ENCODE measurements around the gene NR1H3. TPM values are rescaled to one million over a fixed set of nuclear protein-coding genes. Genes with fewer than 3 reads are reported as not detected.

Gene NR1H3
- total RNA-seq, 4 donors from 2014 or later = 95.8 to 152 (median 123) TPM

DNA sequence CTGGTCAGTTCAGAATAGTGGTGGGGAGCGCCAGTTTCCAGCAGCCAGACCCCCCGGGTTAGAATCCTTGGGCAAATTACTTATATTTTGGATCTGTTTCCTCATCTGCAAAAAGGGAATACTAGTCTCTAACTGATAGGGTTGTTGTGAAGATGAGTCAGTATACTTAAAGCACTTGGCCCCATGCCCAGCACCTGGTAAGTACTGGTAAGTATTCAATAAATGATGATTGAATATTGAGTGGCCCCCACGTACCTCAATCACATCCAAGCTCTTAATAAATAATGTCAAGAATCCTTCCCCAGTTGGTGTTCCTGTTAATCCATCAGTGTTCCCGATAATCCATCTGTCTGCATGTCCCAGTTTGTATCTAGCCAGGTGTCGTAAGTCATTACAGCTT, 21.3 kb upstream of the NR1H3 start:
- no peaks in the 10 kb centered on the region for H3K9me3 ChIP-seq
- H3K4me3 ChIP-seq = no peak overlapping the region
- H3K4me1 ChIP-seq = peaks cover 0 to 9% (median 0%) of the 10 kb centered on the region in 4 donors
- peaks cover 0 to 42% (median 0%) of the 10 kb centered on the region in 3 donors for H3K36me3 ChIP-seq
- no peak overlapping the region for H3K27ac ChIP-seq
- TF ChIP-seq, protein P1, sequence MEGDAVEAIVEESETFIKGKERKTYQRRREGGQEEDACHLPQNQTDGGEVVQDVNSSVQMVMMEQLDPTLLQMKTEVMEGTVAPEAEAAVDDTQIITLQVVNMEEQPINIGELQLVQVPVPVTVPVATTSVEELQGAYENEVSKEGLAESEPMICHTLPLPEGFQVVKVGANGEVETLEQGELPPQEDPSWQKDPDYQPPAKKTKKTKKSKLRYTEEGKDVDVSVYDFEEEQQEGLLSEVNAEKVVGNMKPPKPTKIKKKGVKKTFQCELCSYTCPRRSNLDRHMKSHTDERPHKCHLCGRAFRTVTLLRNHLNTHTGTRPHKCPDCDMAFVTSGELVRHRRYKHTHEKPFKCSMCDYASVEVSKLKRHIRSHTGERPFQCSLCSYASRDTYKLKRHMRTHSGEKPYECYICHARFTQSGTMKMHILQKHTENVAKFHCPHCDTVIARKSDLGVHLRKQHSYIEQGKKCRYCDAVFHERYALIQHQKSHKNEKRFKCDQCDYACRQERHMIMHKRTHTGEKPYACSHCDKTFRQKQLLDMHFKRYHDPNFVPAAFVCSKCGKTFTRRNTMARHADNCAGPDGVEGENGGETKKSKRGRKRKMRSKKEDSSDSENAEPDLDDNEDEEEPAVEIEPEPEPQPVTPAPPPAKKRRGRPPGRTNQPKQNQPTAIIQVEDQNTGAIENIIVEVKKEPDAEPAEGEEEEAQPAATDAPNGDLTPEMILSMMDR (IDR thresholded peaks at IDR 0.05) = no peak
- no peak for TF ChIP-seq POLR2A (IDR thresholded peaks at IDR 0.05)
- DNase-seq = no peak
- no peaks in the 10 kb centered on the region for H3K27me3 ChIP-seq

DNA sequence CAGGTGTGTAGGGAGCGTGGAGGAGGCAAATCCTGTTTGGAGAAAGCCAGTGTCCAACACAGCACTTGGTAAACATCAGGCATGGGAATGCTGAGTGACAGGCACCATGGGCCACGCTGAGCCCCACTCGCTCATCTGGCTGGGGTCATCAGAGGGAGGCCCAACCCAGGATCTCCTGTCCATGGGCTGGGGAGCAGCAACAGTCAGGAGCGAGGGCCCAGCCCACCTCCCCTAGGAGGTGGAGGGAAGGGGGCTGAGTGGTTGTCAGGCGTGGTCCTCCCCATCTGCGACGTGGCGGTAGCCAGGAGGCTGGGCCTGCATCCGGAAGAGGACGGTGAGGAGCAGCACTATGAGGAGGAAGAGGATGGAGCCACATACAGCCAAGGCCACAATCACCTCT, 17.9 kb upstream of the NR1H3 start:
- Histone ChIP-seq H3K27ac (no peak overlapping the region), H3K36me3 (peaks cover 0 to 69% (median 0%) of the 10 kb centered on the region in 3 donors), H3K4me3 (no peak overlapping the region), H3K4me1 (no peaks in the 10 kb centered on the region), H3K27me3 (no peaks in the 10 kb centered on the region), H3K9me3 (no peaks in the 10 kb centered on the region)
- no peak for DNase-seq
- no peak for TF ChIP-seq POLR2A (IDR thresholded peaks at IDR 0.05)
- TF ChIP-seq, protein P1 (IDR thresholded peaks at IDR 0.05) = no peak

GRCh38 chr11:47241841-47242301, 15.9 kb upstream of the NR1H3 start:
- Histone ChIP-seq H3K27me3 (no peaks in the 10 kb centered on the region), H3K36me3 (peaks cover 0 to 83% (median 0%) of the 10 kb centered on the region in 3 donors), H3K9me3 (no peaks in the 10 kb centered on the region), H3K4me1 (peaks cover 0 to 2% (median 0%) of the 10 kb centered on the region in 4 donors), H3K27ac (no peak overlapping the region), H3K4me3 (no peak overlapping the region)
- TF ChIP-seq, protein P1 (IDR thresholded peaks at IDR 0.05) = no peak
- TF ChIP-seq POLR2A (IDR thresholded peaks at IDR 0.05) = no peak
- DNase-seq = no peak

DNA sequence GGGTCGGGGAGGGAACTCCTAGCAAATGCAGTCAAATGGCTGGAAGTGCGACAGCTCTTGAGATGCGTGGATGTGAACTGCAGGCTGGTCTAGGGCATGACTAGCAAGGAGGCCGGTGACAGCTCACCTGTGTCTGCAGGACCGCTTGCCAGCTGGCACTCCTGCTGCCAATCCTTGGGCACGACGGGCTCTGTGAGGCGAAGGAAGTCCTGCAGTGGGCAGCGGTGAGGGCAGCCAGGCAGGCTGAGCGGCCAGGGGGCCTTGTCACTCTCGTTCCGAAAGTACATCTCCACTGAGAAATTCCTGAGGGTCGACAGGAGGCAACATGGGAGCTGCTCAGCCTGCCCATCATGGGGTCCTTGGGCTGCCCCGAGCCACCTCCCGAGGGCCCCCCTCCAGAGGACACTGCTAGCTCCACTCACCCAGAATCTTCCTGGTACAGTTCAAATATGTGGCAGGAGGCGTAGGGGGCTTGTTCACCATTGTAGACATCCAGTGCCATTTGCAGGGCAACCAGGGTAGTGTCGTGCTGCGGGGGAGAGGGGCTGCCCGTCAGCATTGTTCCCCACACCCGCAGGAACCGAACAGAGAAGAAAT, 15.1 kb upstream of the NR1H3 start:
- Histone ChIP-seq H3K4me1 (peaks cover 0 to 10% (median 2%) of the 10 kb centered on the region in 4 donors), H3K36me3 (peaks cover 0 to 87% (median 0%) of the 10 kb centered on the region in 3 donors), H3K9me3 (no peaks in the 10 kb centered on the region), H3K27me3 (no peaks in the 10 kb centered on the region), H3K27ac (no peak overlapping the region), H3K4me3 (no peak overlapping the region)
- TF ChIP-seq POLR2A (IDR thresholded peaks at IDR 0.05) = no peak
- TF ChIP-seq, protein P1 (IDR thresholded peaks at IDR 0.05) = no peak
- no peak for DNase-seq

DNA sequence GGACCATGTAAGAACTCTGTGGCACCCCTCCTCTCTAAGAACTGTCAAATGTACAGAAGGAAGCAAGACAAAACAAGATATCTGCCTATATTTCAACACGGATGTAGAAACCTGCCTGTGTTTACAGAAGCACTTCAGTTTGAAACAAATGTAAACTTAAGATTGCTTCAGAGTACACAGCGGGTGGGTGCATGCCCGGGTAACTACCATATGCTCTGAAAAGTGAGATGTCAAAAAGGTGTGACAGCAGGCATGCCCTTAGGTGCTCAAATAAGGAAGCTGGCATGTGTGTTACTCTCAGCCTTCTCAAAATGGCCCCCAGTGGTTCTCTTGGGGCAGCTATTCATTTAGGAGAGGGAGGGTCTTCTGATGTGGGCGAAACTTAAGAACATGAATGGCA, 14.3 kb upstream of the NR1H3 start:
- Histone ChIP-seq H3K9me3 (no peaks in the 10 kb centered on the region), H3K36me3 (peaks cover 0 to 82% (median 0%) of the 10 kb centered on the region in 3 donors), H3K4me1 (peaks cover 0 to 13% (median 3%) of the 10 kb centered on the region in 4 donors), H3K27ac (no peak overlapping the region), H3K27me3 (no peaks in the 10 kb centered on the region), H3K4me3 (no peak overlapping the region)
- no peak for TF ChIP-seq POLR2A (IDR thresholded peaks at IDR 0.05)
- TF ChIP-seq, protein P1 (IDR thresholded peaks at IDR 0.05) = no peak
- no peak for DNase-seq

Data from Peyer's patch (tissue), 4 donors.